ENCODE measurements around the gene TUBA4B. TPM values are rescaled to one million over a fixed set of nuclear protein-coding genes. Genes with fewer than 3 reads are reported as not detected.
A peak's percentile ranks its signal among the peaks of the same experiment; 100 is the strongest.

The TUBA4B gene
- total and polyA plus RNA-seq, 2 donors (not counting 3 experiments of a cell fraction or from before 2014, with no cell fraction given), result not detected

- no peaks in the 10 kb centered on the region for H3K9me1 ChIP-seq (replicated peaks; ENCODE audit: control insufficient read depth, extremely low read depth, insufficient read depth, low read length)
- dilution Hi-C loops (cut with MboI; ENCODE audit: extremely low pct_ligation_motif_present, low sequenced_read_pairs), result no loop called here
- H3K4me2 ChIP-seq (ENCODE audit: insufficient read depth, low read length), result peak overlapping the region; percentile 78
- H3K4me1 ChIP-seq (ENCODE audit: control insufficient read depth, extremely low read depth, insufficient read depth, low read length), result peaks cover 39% of the 10 kb centered on the region
- H3K36me3 ChIP-seq (ENCODE audit: control insufficient read depth in 2 of 2, extremely low read depth in 1 of 2, insufficient read depth in 2 of 2, low read length in 2 of 2), result peaks cover 0 to 2% of the 10 kb centered on the region in 2 experiments
- no peak overlapping the region for H3K27ac ChIP-seq (ENCODE audit: insufficient read depth, low read depth, low read length)
- H3K79me2 ChIP-seq (ENCODE audit: control insufficient read depth, insufficient read depth, low read length), result no peaks in the 10 kb centered on the region
- intact Hi-C loops (cut with micrococcal nuclease), result loop anchor here (2.0 kb wide), 2 partner anchors 34 to 42 kb away; partner anchors contain the start of gene ABCB6
- H3K9ac ChIP-seq (replicated peaks; ENCODE audit: extremely low read depth, insufficient read depth, low read length), result peak overlapping the region; percentile 21
- DNase-seq (ENCODE audit: low read depth, low spot score), result no peak
- ChIA-PET POLR2A (no interaction called here), CTCF (interaction anchor here (1.2 to 2.5 kb wide), 2 partner anchors 27 to 43 kb away, joined by 3 to 14 read pairs; partner anchors contain the start of gene DNAJB2)
- peak overlapping the region in 1 of 3 experiments; percentile 34 for H3K4me3 ChIP-seq (replicated peaks in 1 of 3; ENCODE audit: insufficient read depth in 1 of 3, low read depth in 1 of 3, low read length in 3 of 3)
- H2AFZ ChIP-seq (ENCODE audit: low read depth, low read length), result peak overlapping the region; percentile 55
- H3K9me3 ChIP-seq (replicated peaks; ENCODE audit: control insufficient read depth, insufficient read depth, low read length), result no peaks in the 10 kb centered on the region
- no peak for FAIRE-seq
- no TSS peak for BruUV-seq (replicated peaks)
- peaks cover 15 to 16% of the 10 kb centered on the region in 2 experiments for H3K27me3 ChIP-seq (ENCODE audit: control insufficient read depth in 2 of 2, insufficient read depth in 2 of 2, low read length in 2 of 2)
- TF ChIP-seq MAX (IDR thresholded peaks at IDR 0.05; ENCODE audit: insufficient read depth, insufficient read length), result no peak
- TF ChIP-seq EZH2 (IDR thresholded peaks at IDR 0.05; ENCODE audit: borderline replicate concordance, low read depth, low read length, severe bottlenecking), result no peak
- no peak for TF ChIP-seq JUN (IDR thresholded peaks at IDR 0.05; ENCODE audit: borderline replicate concordance, insufficient read depth, insufficient read length, low read depth)
- TF ChIP-seq POLR2A (IDR thresholded peaks at IDR 0.05; ENCODE audit: low read depth, low read length), result no peak
- no peak for TF ChIP-seq FOS (IDR thresholded peaks at IDR 0.05; ENCODE audit: borderline replicate concordance, insufficient read depth, low read length)
- TF ChIP-seq GATA2 (IDR thresholded peaks at IDR 0.05; ENCODE audit: insufficient read depth, insufficient read length, low read depth, low read length), result no peak
- no peak for TF ChIP-seq POLR2AphosphoS5 (IDR thresholded peaks at IDR 0.05; ENCODE audit: insufficient read depth, low read depth, low read length)
- no peak for TF ChIP-seq MYC (IDR thresholded peaks at IDR 0.05; ENCODE audit: low read depth, low read length)
- TF ChIP-seq CTCF (IDR thresholded peaks at IDR 0.05; ENCODE audit: extremely low read depth in 1 of 2, insufficient read depth in 1 of 2, low read depth in 1 of 2, low read length in 2 of 2), result no peak
- H4K20me1 ChIP-seq (replicated peaks; ENCODE audit: control insufficient read depth, extremely low read depth, insufficient read depth, low read length), result no peaks in the 10 kb centered on the region
These were observed 508 bp upstream of the TUBA4B start for GRCh38 chr2:219252570-219252899.

Data from endothelial cell of umbilical vein (primary cell).